Measurements from ENCODE around the gene CHD9NB.
"Not testable (repeated sequence)": the region's sequence is repeated elsewhere in the genome, so short reads cannot be mapped to it uniquely, and the experiment has no call there.

Gene CHD9NB

DNA sequence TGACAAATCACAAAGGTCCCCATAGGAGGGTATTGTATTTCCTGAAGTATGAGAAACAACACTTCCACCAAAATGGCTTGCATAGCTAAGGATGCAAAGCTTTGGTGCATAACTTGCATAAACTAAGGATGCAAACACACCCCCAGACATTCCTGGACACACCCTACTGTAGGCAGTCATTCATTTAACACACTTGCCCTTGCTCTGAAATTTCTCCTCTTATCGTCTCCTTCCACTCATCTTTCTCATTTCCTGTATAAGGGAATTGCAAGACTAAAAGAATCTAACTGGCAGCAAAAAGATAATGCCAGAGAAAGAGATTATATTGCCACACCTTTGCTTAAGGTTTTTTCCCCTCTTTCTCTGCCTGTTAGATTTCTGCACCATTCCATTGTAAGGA lies 30.4 kb upstream of the CHD9NB start:
- DNase-seq: no peak

DNA sequence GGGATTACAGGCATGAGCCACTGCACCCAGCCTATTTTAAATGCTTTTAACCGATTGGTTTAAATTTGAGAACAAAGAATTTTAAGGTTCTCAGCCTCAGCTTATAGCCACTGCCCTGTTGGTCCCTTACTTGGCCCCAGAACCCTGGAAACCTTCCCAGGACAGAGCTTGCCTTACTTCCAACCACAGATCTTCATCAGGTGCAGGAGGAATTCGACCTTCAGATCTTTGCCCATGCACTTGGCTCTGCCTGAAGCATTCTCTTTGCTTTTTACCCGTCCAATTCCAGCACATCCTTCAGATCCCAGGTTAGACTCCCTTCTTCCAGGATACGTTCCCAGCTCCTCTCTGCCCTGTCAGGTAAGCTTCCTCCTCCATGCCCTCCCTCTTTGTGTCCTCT lies 29.8 kb upstream of the CHD9NB start:
- DNase-seq: no peak

DNA sequence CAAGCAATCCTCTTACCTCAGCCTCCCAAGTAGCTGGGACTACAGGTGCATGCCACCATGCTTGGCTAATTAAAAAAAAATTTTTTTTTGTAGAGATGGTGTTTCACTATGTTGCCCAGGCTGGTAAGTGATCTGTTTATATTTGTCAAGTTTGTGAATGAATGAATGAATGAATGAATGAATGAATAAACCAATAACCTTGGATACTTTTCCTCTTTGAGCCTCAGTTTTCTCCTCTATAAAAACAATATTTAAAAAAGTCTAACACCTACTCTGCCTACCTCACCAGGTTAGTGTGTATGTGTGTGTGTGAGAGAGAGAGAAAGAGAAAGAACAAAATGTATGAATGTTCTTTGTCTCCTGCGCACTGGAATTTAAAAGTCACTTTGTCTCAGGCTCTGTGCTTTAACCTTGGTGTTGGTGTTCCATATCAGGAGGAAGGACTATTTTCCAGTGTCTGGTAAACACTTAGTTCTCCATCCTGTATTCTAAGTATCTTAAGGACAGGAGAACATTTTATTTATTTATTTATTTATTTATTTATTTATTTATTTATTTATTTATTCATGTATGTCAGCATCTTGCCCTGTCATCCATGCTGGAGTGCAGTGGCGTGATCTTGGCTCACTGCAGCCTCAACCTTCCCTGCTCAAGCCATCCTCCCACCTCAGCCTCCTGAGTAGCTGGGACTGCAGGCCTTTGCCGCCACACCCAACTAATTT lies 29.1 kb upstream of the CHD9NB start:
- DNase-seq: no peak

DNA sequence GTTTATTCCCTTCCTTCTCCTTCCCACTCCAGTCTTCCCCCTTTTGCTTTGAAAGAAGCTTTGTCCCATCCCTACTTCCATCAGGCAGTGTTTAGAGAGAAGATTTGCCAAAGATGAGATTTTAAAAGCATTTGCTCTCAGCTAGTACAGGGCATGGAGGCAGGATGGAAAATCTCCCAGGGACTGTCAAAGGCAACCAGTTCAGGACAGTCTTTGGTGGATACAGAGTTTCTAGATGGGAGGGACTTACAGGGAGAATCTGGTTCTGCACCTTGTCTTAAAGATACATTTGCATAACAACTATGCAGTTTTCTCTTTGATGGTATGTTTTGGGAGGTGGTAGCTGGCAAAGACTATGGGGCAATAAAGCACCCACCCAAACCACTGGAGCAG lies 28.3 kb upstream of the CHD9NB start:
- no peak for DNase-seq

DNA sequence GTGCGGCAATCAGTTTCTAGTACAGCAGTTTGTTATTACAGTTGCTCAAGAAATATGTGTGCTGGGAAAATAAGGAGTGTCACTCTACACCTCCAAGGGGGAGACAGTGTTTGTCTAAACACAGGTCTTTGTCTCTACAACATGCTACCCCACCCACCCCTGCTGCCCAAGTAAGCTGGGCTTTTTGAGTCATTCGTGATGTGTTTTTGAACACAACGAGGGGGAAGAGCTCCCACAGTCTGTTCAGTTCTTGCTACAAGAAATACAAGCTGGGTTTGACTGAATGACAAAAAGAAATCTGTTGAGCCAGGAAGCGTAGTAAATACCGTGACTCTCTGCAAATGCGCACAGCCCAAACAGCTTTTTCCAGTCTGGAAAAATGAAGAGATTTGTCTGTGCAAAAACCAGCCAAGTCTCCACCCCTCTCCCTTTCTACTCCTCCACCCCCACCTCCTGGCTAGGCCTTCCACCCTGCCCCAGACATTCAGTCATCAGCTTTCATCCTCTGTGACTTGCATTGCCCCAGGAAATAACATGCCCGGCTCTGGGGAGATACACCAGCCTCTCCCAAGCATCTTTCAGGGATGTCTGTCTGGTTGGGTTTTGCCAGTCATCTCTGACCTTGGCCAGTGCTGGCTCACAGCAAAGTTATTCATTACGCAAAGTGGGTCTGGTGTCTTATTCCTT lies 27.8 kb upstream of the CHD9NB start:
- DNase-seq: no peak

DNA sequence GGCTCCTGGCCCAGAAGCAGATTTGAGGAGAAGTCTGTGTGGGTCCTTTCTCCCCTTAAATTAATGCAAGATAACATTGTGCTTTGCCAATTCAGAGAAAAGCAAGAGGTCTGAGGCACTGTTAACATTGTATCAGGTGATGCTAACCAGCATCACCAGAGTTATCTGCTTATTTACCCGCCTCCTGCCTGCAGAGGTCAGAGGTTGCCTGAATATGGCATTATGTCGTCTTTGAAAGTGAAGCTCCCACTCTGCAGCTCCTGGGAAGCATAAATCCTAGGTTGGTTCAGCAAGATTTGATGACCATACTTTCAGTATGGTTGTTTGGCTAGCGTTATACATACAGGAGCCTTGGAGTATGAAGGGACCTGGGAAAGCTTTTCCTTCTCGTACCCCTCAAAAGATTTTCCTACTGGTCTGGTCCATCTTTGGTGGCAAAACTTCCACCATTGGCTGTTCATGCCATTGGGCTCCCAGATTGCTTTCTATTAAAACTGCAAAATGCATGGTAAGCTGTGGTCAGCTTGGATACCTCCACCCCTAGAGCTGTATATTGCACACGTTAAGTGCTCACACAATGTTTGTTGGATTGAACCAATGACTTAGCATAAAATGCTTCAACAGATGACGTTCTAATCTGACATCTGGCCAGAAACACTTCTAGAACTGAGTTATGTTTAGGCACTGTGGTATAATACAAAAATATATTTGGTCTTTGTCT lies 26.2 kb upstream of the CHD9NB start:
- DNase-seq: no peak

DNA sequence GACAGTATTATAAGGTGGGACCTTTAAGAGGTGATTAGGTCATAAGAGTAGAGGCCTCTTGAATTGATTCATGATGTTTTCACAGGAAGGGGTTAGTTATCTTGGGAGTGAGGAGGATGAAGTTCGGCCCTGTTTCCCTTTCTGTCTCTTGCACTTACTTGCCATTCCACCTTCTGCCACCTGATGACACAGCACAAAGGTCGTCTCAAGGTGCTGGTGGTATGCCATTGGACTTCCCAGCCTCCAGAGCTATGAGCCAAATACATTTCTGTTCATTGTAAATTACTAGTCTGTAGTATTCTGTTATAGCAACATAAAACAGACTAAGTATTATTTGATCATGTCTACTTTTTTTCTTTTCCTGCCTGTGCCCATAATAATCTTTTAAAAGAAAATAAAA lies 25.6 kb upstream of the CHD9NB start:
- no peak for DNase-seq

DNA sequence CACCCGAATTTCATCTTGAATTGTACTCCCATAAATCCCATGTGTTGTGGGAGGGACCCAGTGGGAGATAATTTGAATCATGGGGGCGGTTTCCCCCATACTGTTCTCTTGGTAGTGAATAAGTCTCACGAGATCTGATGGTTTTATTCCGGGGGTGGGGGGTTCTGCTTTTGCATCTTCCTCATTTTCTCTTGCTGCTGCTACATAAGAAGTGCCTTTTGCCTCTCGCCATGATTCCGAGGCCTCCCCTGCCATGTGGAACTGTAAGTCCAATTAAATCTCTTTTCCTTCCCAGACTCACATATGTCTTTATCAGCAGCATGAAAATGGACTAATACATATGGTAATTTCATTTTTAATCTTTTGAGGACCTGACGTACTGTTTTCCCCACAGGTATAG lies 22.8 kb upstream of the CHD9NB start:
- DNase-seq: not testable (repeated sequence)

DNA sequence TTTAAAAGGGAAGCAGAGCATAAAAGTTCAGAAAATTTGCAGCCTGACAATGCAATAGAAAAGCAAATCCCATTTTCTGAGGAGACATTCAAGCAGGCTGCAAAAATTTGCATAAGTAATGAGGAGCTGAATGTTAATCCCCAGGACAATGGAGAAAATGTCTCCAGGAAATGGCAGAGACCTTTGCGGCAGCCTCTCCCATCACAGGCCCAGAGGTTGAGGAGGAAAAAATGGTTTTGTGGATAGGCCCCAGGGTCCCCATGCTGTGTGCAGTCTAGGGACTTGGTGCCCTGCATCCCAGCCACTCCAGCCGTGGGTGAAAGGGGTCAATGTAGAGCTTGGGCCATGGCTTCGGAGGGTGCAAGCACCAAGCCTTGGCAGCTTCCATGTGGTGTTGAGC lies 21.6 kb upstream of the CHD9NB start:
- DNase-seq: not testable (repeated sequence)

DNA sequence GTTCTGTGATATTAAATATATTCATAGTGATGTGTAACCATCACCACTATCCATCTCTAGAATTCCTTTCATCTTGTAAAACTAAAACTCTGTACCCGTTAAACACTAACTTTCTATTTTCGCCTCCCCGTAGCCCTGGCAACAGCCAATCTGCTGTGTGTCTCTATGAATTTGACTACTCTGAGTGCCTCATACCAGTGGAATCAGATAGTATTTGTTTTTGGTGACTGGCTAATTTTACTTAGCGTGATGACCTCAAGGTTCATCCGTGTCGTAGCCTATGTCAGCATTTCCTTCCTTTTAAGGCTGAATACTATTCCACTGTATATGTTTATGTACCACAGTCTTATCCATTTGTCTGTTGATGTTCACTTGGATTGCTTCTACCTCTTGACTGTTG lies 20.3 kb upstream of the CHD9NB start:
- DNase-seq: no peak

DNA sequence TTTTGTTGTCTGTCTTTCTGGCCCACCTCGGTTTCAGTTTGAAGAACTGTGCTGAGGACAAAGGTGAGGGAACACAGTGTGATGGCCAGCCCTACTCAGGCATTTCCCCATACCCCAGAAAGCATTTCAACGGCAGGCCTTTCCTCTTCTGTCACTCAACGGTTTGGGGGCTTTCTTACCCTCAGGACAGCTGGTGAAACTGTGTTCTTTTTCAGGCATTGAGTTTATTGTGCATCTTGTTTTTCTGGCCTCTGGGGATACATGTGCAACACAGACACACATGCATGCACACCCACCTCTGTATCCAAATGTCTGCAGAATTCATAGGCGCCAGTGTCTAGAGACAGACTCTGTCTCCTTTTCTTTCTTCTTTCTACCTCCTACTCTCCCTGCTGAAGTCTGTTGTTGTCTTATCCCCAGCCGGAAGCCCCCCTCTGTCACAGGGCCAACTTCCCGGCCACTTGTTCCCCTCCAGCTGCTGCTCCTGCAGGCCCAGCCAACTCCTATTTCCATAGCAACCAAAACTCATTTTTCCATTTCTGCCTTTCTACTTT lies 19.1 kb upstream of the CHD9NB start:
- no peak for DNase-seq

DNA sequence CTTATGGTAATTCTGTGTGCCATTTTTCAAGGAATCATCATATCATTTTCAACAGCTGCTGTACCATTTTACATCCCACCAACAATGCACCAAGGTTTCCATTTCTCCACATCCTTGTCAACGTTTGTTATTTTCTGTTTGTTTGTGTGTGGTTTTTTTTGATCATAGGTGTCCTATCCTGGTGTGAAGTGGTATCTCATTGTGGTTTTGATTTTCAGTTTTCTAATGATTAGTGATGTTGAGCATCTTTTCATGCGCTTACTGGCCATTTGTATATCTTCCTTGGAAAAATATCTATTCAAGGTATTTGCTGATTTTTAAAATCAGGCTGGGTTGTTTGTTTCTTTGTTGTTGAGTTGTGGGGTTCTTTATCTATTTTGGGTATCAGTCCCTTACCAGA lies 17.1 kb upstream of the CHD9NB start:
- DNase-seq: no peak

DNA sequence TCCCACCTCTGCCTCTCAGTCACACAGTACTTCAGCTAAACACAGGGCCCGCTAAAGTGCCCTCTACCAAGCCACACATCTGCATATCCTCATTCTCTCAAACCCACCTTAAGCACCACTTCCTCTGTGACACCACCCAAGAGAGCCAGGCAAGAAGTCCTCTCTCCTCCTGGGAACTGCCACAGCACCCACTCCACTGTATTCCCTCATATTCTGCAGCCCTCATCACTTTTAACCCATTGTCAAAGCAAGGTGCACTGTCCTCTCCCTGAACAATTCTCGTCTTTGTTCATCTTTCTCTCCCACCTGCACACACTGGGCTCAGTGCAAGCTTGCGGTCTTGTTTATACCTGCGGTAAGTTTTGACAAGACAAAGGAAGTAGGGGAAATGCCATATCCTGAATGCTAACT lies 15.7 kb upstream of the CHD9NB start:
- DNase-seq: no peak

DNA sequence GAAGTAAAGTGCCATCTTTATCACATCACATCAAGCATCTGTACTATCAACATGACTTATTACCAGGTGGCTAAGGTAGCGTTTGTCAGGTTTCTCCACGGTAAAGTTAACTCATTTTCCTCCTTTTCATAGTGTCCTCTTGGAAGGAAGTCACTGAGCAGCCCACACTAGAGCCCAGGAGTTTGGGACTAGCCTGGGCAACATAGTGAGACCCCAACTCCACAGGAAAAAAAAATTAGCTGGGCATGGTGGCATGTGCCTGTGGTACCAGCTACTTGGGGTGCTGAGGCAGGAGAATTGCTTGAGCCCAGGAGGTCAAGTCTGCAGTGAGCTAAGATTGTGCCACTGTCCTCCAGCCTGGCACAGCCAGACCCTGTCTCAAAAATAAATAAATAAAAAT lies 15.0 kb upstream of the CHD9NB start:
- no peak for DNase-seq

DNA sequence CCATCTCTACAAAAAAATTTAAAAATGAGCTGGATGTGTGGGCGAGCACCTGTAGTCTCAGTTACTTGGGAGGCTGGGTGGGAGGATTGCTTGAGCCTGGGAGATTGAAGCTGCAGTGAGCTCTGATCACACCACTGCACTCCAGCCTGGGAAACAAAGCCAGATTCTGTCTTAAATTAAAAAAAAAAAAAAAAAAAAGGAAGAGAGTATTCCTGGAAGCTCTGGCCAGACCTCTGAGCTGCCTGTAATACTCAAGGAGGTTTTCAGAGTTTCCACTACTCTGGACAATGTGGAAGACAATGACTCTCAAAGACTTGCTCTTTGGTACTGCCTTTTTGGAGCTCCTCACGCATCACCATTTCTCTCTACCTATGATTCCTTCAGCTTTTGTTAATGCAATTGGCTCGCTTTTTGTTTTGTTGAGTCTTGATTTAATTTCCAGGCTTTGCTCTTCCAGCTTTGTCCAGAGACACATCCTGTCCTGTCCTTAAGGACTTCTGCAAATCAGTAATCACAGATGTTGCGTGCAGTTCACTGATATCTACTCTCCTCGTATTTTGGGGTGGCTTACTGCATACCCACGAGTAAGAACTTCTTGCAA lies 12.9 kb upstream of the CHD9NB start:
- DNase-seq: no peak

DNA sequence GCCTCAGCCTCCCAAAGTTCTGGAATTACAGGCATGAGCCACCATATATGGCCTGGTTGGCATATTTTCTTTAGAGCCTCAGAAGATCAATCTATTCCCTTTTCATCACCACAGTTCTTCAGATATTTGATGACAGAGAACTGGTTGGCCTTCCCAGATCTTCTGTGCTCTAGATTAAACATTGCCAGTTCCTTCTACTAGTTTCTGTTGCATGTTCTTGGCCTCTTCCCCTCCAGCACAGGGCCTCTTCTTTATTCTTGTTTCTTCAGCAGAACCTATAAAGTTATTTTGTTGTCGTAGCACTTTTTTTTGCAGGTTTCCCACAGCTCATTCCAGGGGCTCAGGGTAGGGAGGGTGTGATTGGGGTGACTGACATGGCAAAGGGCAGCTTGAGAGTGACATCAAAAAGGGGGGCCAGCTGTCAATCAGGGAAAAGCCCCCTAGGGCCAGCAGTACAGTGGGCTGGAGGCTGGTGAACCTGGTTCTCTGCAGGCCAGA lies 11.4 kb upstream of the CHD9NB start:
- DNase-seq: no peak

DNA sequence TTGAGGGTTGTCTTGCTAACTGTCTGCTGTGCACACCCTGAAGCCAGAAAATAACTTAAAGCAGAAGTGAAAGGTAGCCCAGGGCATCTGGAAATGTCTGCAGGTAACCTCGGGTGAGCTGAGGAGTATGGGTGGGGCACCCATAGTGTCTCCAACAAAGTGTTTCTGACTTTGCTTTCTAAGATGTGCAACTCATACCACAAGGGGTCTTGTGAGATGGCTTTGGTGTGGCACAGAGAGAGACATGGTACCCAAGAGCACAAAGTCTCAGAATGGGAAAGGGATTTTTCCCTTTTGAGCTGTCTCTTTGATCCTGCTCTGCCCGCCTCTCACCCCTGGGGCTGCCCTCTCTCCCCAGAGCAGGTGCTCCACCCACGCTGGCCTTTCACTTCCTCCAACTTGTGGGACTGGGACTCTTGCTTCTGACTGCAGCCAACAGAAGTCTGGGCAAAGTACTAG lies 9.0 kb upstream of the CHD9NB start:
- peak; percentile 69 for DNase-seq

DNA sequence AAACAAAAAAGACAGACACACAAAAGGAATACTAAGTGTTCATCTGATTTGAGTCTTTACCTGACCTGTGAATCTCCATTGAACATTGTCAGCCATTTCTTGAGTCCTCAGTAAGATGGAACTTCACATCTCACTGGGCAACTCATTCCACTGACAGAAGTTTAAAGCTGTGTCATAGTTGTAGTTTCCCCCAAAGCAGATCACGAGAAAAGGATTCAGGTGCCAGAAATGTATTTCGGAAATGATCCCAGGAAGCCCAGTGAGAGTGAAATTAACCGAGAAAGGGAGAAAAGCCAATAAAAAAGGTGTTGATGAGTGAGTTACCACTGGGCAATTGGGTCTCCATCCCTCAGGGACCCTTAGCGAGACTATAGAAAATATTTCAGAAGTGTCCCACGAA lies 8.6 kb upstream of the CHD9NB start:
- DNase-seq: no peak

DNA sequence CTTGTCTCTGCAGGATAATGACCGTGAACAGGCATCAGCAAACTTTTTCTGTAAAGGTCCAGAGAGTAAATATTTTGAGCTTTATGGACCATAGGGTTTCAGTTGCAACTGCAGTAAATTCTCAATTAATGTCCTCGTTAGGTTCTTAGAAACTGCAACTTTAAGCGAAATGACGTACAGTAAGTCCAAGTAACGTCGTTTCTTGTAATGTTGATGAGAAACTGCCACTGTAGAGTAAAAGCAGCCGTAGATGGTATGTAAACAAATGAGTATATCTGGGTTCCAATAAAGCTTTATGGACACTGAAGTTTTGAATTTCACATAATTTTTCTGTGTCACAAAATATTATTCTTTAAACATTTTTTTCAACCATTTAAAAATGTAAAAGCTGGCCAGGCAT lies 7.0 kb upstream of the CHD9NB start:
- no peak for DNase-seq

DNA sequence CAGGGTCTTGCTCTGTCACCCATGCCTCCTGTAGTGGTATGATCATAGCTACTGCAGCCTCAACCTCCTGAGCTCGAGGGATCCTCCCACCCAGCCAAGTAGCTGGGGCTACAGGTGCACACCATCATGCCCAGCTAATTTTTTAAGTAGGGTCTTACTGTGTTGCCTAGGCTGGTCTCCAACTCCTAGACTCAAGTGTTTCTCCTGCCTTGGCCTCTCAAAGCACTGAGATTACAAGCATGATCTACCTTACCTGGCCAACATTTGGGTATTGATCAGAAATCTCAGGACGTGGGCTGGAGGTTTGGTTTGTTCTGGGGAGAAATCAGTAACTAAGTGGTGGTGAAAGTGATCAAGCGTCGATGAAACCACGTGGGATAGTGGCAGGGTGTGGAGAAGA lies 6.2 kb upstream of the CHD9NB start:
- DNase-seq: no peak

DNA sequence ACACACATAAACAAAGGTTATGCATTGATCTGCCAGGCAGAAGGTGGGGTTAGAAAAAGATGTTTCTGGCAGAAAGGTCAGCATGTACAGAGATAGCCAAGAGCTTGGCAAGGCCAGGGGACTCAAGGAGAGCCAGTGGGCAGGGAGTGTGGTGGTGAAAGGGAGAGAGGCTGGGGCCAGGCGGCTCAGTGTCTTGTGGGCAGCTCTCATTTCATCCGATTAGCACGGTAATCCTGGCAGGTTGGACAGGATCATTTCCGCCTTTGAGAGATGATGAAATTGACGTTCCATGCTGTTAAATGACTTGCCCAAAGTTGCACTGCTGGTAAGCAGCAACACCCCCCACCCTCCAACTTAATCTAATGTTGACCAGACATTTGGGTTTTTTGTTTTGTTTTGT lies 5.7 kb upstream of the CHD9NB start:
- no peak for DNase-seq

DNA sequence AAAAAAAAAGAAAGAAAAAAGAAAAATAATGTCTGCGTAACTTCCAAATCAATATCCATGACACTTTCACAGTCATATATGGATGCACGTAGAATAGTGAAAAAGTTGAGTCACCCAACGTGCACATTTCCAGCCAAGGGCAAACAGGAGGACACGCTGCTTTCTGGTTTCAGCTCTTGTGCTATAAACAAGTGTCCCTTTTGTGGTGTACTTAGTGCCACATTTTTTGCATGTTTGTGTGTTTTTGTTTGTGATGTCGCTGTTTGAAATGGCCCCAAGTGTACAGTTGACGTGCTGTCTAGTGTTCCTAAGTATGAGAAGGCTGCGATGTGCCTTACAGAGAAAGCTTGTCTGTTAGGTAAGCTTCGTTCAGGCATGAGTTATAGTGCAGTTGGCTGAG lies 5.0 kb upstream of the CHD9NB start:
- DNase-seq: no peak

DNA sequence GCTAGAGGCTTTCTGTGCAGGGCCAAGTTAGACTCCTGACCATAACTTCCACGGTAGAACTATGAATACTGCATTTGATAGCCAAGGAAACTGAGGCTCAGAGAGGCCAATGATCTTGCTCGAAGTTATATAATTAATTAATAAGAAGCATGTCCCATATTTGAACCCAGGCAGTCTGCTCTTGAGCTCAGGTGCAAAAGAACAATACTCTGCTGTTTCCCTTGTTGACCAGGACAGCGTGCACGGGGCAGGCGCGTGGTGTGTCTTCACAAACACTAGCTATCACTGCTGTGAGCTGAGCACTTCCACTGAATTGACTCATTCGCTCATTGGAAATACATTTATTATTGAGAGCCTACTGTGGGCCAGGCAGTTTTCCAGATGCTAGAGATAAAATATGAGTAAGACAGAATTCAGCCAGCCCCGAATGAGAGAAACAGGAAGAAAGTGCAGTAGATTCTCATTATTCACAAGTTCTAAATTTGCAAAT lies 3.7 kb upstream of the CHD9NB start:
- no peak for DNase-seq

All from activated effector memory CD4-positive, alpha-beta T cell treated with anti-CD3 and anti-CD28 coated beads, Interleukin-2, amount 50 U/mL, for 16 hours (primary cell).